ENCODE data around the gene GLT1D1.

DNA sequence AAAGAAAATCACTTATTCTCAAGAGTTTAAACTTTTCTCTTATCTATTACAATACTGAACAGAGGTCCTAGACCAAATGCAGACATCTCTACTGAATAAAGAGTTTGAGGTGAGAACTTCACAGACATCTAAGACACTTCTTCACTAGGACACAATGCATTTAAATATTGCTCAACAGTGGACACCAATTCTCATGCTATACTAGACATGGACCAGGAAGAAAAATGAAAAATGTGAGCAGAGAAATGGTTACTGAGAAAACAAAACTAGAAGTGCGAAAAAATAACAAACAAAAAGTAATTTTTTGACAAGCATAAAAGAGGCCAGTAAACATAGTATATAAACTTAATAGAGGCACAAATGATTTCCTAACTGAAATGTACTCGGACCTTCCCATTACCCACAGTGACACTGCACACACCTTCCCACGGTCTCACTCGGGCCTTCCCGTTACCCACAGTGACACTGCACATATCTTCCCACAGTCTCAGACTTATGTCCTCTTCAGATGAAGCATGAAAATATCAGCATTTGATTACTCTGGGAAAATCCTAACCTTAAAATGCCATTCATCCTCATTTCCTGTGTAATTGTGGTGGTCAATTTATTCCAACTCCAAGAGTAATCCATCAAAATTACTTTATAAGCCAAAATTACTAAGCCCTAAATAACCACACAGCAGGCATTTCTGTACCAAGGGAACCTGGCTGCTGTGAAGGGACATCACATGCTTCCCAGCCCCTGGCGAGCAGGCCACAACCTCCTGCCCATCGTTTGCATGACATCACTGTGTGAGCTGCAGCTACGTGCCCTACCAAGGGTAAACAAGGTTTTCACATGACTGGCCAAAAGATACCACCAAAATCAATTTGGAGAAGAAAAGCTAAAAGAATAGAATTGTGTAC, 35.9 kb upstream of the GLT1D1 start:
- TF ChIP-seq CTCF (IDR thresholded peaks at IDR 0.05; ENCODE audit: extremely low read depth in 1 of 2, insufficient read depth in 1 of 2, low read depth in 1 of 2, low read length in 2 of 2) (no peak), EZH2 (IDR thresholded peaks at IDR 0.05; ENCODE audit: borderline replicate concordance, low read depth, low read length, severe bottlenecking) (no peak), POLR2AphosphoS5 (IDR thresholded peaks at IDR 0.05; ENCODE audit: insufficient read depth, low read depth, low read length) (no peak)

Data from endothelial cell of umbilical vein (primary cell).